H1 (cell line): Measurements from ENCODE around the gene STK40. TPM values are rescaled to one million over a fixed set of nuclear protein-coding genes. Genes with fewer than 3 reads are reported as not detected.

Experiments
- CTCF ChIA-PET: fragments of 300-600 bp; sonication (Branson Sonifier 250); formaldehyde crosslinking; loops from one replicate; lab custom pipeline; 2021; ENCODE audit not compliant: partially characterized antibody; lab: Charles Lee
- POLR2A ChIA-PET: fragments of 300-600 bp; sonication (Branson Sonifier 250); formaldehyde crosslinking; loops from one replicate; lab custom pipeline; 2021; ENCODE audit warnings: inconsistent platforms; ENCODE audit not compliant: partially characterized antibody; lab: Charles Lee
- DNase-seq, 2 experiments: peaks; one replicate each; pipeline versions ENCODE4 v3.0.0 to v3.0.0-alpha.2; 2010 to 2022; ENCODE audit warnings: low spot score in 2 of 2, low read depth in 1 of 2, mixed read lengths in 1 of 2
- FAIRE-seq: peaks from 2 replicates; lab custom pipeline; 2011; peaks lifted over from hg19 to GRCh38; lab: Jason Lieb, UNC
- H2AFZ ChIP-seq: 2 replicates; pipeline ENCODE4 v1.8.1; 2012; ENCODE audit warnings: low read length, inconsistent platforms
- H2AK5ac ChIP-seq: 2 replicates; pipeline ENCODE4 v1.6.1; 2013; ENCODE audit warnings: low read depth, low read length
- H2BK120ac ChIP-seq: replicated peaks from 2 replicates; pipeline ENCODE3; 2013; ENCODE audit warnings: low read depth, low read length, inconsistent platforms
- H2BK12ac ChIP-seq: 2 replicates; pipeline ENCODE4 v1.6.1; 2013; ENCODE audit warnings: low read depth, low read length
- H2BK15ac ChIP-seq: 2 replicates; pipeline ENCODE4 v1.6.1; 2013; ENCODE audit warnings: low read length
- H2BK20ac ChIP-seq: 2 replicates; pipeline ENCODE4 v1.6.1; 2013; ENCODE audit warnings: low read length
- H2BK5ac ChIP-seq: 2 replicates; pipeline ENCODE4 v1.6.1; 2013; ENCODE audit warnings: low read depth, low read length
- H3K14ac ChIP-seq: 2 replicates; pipeline ENCODE4 v1.6.1; 2013; ENCODE audit warnings: inconsistent platforms; ENCODE audit not compliant: insufficient read length
- H3K18ac ChIP-seq: 2 replicates; pipeline ENCODE4 v1.6.1; 2013; ENCODE audit warnings: low read length; ENCODE audit errors: extremely low read depth
- H3K23ac ChIP-seq: 2 replicates; pipeline ENCODE4 v1.6.1; 2013; ENCODE audit warnings: inconsistent platforms; ENCODE audit not compliant: insufficient read length
- H3K23me2 ChIP-seq: 2 replicates; pipeline ENCODE4 v1.6.1; 2013; ENCODE audit warnings: low read depth, low read length
- H3K27ac ChIP-seq: 2 replicates; pipeline ENCODE4 v1.6.1; 2011; ENCODE audit warnings: low read depth, low read length, inconsistent platforms
- H3K27me3 ChIP-seq, 4 experiments: replicated peaks in 1 of 4; 1 replicate in 1 of 4; 2 replicates in 3 of 4; pipeline versions ENCODE4 v1.6.1 to v1.8.1; 2011 to 2013; ENCODE audit warnings: low read length in 3 of 4, mild to moderate bottlenecking in 3 of 4, inconsistent platforms in 2 of 4, mixed read lengths in 2 of 4, moderate library complexity in 1 of 4; ENCODE audit not compliant: control insufficient read depth in 3 of 4, insufficient read depth in 3 of 4; ENCODE audit errors: extremely low read depth in 1 of 4
- H3K36me3 ChIP-seq, 4 experiments: 2 replicates each; pipeline versions ENCODE4 v1.6.1 to v1.8.1; 2011 to 2013; ENCODE audit warnings: mild to moderate bottlenecking in 4 of 4, low read length in 3 of 4, moderate library complexity in 2 of 4, control low read depth in 1 of 4, inconsistent platforms in 1 of 4; ENCODE audit not compliant: insufficient read depth in 4 of 4, control insufficient read depth in 2 of 4
- H3K4ac ChIP-seq: replicated peaks from 2 replicates; pipeline ENCODE3; 2013; ENCODE audit warnings: low read length, low read depth, mixed read lengths, inconsistent platforms; ENCODE audit not compliant: insufficient read length
- H3K4me1 ChIP-seq, 4 experiments: replicated peaks in 1 of 4; 1 replicate in 1 of 4; 2 replicates in 3 of 4; pipeline versions ENCODE4 v1.6.1 to v1.8.1; 2011 to 2013; ENCODE audit warnings: low read length in 3 of 4, inconsistent platforms in 2 of 4, mixed read lengths in 1 of 4; ENCODE audit not compliant: insufficient read depth in 4 of 4, control insufficient read depth in 3 of 4
- H3K4me2 ChIP-seq, 2 experiments: 2 replicates each; pipeline versions ENCODE4 v1.6.1 to v1.8.1; 2011 to 2013; ENCODE audit warnings: low read depth in 2 of 2, low read length in 2 of 2, control low read depth in 1 of 2, inconsistent platforms in 1 of 2, mild to moderate bottlenecking in 1 of 2; ENCODE audit not compliant: insufficient read depth in 1 of 2
- H3K4me3 ChIP-seq, 4 experiments: fragments of 200-600, 300-600 bp in 1 of 4; sonication (generic), shearing (Covaris generic), sonication (Bioruptor Twin) in 1 of 4; 2 replicates each; pipeline versions ENCODE4 v1.5.1 to v1.8.1; 2011 to 2016; ENCODE audit warnings: low read length in 4 of 4, low read depth in 3 of 4, control low read depth in 2 of 4, inconsistent platforms in 2 of 4, mild to moderate bottlenecking in 2 of 4, mixed read lengths in 1 of 4, moderate library complexity in 1 of 4; ENCODE audit not compliant: insufficient read depth in 2 of 4; ENCODE audit errors: extremely low read depth in 1 of 4
- H3K56ac ChIP-seq: replicated peaks from 2 replicates; pipeline ENCODE3; 2013; ENCODE audit warnings: low read depth, mild to moderate bottlenecking, mixed read lengths, low read length, inconsistent platforms; ENCODE audit not compliant: insufficient read length
- H3K79me1 ChIP-seq: 2 replicates; pipeline ENCODE4 v1.6.1; 2013; ENCODE audit warnings: low read depth, low read length, control low read depth
- H3K79me2 ChIP-seq, 2 experiments: 2 replicates each; pipeline versions ENCODE4 v1.6.1 to v1.8.1; 2012 to 2013; ENCODE audit warnings: low read length in 2 of 2, mild to moderate bottlenecking in 2 of 2, inconsistent platforms in 1 of 2; ENCODE audit not compliant: insufficient read depth in 2 of 2, control insufficient read depth in 1 of 2
- H3K9ac ChIP-seq, 4 experiments: replicated peaks in 1 of 4; 1 replicate in 1 of 4; 2 replicates in 3 of 4; pipeline versions ENCODE4 v1.6.1 to v1.8.1; 2011 to 2013; ENCODE audit warnings: low read depth in 3 of 4, low read length in 3 of 4, control low read depth in 2 of 4, mild to moderate bottlenecking in 2 of 4, moderate library complexity in 2 of 4, inconsistent platforms in 1 of 4; ENCODE audit errors: extremely low read depth in 1 of 4
- H3K9me3 ChIP-seq, 2 experiments: 2 replicates each; pipeline versions ENCODE4 v1.6.1 to v1.8.1; 2012 to 2013; ENCODE audit warnings: mild to moderate bottlenecking in 2 of 2, moderate library complexity in 2 of 2, control low read depth in 1 of 2, inconsistent platforms in 1 of 2, low read depth in 1 of 2, low read length in 1 of 2, mixed read lengths in 1 of 2; ENCODE audit not compliant: insufficient read depth in 2 of 2
- H4K20me1 ChIP-seq, 2 experiments: replicated peaks in 1 of 2; 2 replicates each; pipeline versions ENCODE3 to v1.8.1; 2011 to 2013; ENCODE audit warnings: inconsistent platforms in 2 of 2, low read length in 2 of 2, mild to moderate bottlenecking in 1 of 2; ENCODE audit not compliant: insufficient read depth in 2 of 2, control insufficient read depth in 1 of 2
- H4K5ac ChIP-seq: 2 replicates; pipeline ENCODE4 v1.6.1; 2013; ENCODE audit warnings: low read length, low read depth, mixed read lengths, inconsistent platforms; ENCODE audit not compliant: insufficient read length
- H4K8ac ChIP-seq: 2 replicates; pipeline ENCODE4 v1.8.0; 2013; ENCODE audit warnings: mild to moderate bottlenecking, moderate library complexity, low read length, inconsistent platforms; ENCODE audit not compliant: insufficient read depth; ENCODE audit errors: extremely low read depth
- H4K91ac ChIP-seq: replicated peaks from 2 replicates; pipeline ENCODE3; 2013; ENCODE audit warnings: low read length, mixed read lengths, inconsistent platforms; ENCODE audit not compliant: insufficient read length
- CBX8 ChIP-seq: fragments of 300-800, 300-1000 bp; sonication (generic); IDR thresholded peaks from 2 replicates; pipeline ENCODE4 v1.7.1; 2016; ENCODE audit warnings: low read depth, low read length, borderline replicate concordance
- EP300 ChIP-seq, 2 experiments: IDR thresholded peaks; 1 replicate in 1 of 2; 2 replicates in 1 of 2; pipeline ENCODE4 v1.6.1; 2011 to 2012; ENCODE audit warnings: low read depth in 2 of 2, low read length in 2 of 2, mild to moderate bottlenecking in 2 of 2, borderline replicate concordance in 1 of 2, inconsistent platforms in 1 of 2, moderate library complexity in 1 of 2
- WGBS, 2 experiments: shearing (Covaris generic) in 1 of 2; methylation state at CpG; one replicate each; pipeline versions ENCODE4 v1.1.6 to v1.1.7; 2013 to 2015; ENCODE audit warnings: low lambda C conversion rate in 2 of 2, mixed read lengths in 2 of 2, inconsistent platforms in 1 of 2, low coverage in 1 of 2, missing lambda C conversion rate in 1 of 2; ENCODE audit not compliant: insufficient replicate concordance in 2 of 2, insufficient coverage in 1 of 2, insufficient read length in 1 of 2; ENCODE audit errors: extremely low coverage in 1 of 2, missing lambda C conversion rate in 1 of 2; 5-methylcytosine and 5-hydroxymethylcytosine counted together
- polyA plus RNA-seq, 7 experiments: library from polyadenylated mRNA; depleted of rRNA in 3 of 7; stranded (reverse) in 5 of 7; unstranded in 2 of 7; fragments of >200 nt in 5 of 7; fragments of 200-250 nt in 2 of 7; gene quantifications; 1 replicate in 5 of 7; 2 replicates in 1 of 7; 4 replicates in 1 of 7; pipeline versions ENCODE4 v1.2.1 to v1.2.3, GENCODE V29; 2011 to 2013; ENCODE audit warnings: missing spikeins in 2 of 7, mixed read lengths in 2 of 7
- total RNA-seq: library from RNA; stranded (reverse); fragmentation: NEBNext Ultra II Directional; extraction: Animal tissue kit (Norgen Biotek cat#: 25700); gene quantifications from 2 replicates; pipeline ENCODE4 v1.2.1, GENCODE V29; 2021

The STK40 gene
- total and polyA plus RNA-seq, 2 of the 8 experiments (the other 6 are each of a cell fraction or from before 2014, with no cell fraction given): 13.6 to 28.6 TPM

DNA sequence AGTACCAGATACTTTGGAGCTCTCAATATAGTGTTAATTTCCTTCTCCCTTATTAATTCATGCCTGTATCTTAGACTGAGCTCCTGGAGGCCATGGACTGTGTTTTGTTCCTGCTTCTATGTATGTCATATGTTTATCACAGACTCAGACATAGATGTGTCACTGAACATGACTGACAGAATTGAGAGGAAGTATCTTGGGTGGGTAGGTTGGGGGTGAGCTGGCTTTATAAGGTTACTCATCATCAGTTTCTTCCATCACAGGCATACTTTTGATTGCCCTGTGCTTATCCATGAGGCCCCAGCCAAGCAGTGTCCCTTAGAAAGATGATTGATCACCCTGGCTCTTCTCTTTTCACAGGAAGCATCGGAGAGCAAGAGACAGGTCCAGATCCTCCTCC is 85.2 kb downstream of the STK40 start:
- Histone ChIP-seq H3K4ac (no peak overlapping the region), H3K27ac (no peak overlapping the region), H3K18ac (no peak overlapping the region), H2BK12ac (no peak overlapping the region), H3K79me2 (no peaks in the 10 kb centered on the region), H2AFZ (no peak overlapping the region), H3K9ac (no peak overlapping the region), H3K9me3 (no peaks in the 10 kb centered on the region), H4K8ac (no peak overlapping the region), H2BK5ac (no peak overlapping the region), H2AK5ac (no peak overlapping the region), H4K91ac (no peak overlapping the region), H3K23me2 (no peaks in the 10 kb centered on the region; the same call in 1 of the 2 replicates), H3K23ac (no peak overlapping the region), H3K4me3 (no peak overlapping the region), H3K56ac (no peak overlapping the region), H4K20me1 (peaks cover 0 to 8% of the 10 kb centered on the region in 2 experiments), H2BK120ac (no peak overlapping the region), H3K4me2 (no peak overlapping the region), H3K4me1 (no peaks in the 10 kb centered on the region; a peak in 1 of 7 replicates), H3K14ac (no peak overlapping the region), H3K36me3 (peaks cover 27 to 73% (median 56%) of the 10 kb centered on the region in 4 experiments), H3K79me1 (no peaks in the 10 kb centered on the region; the same call in 1 of the 2 replicates), H2BK15ac (no peak overlapping the region), H3K27me3 (no peaks in the 10 kb centered on the region), H2BK20ac (no peak overlapping the region), H4K5ac (no peak overlapping the region)
- DNase-seq: no peak
- FAIRE-seq: no peak
- POLR2A ChIA-PET: interaction anchor here (0.8 kb wide), 2 partner anchors 12 to 92 kb away, joined by 3 read pairs; no protein-coding TSS in a partner anchor
- WGBS, 2 experiments: 92% methylated on average over 1 of the region's 1 CpG; no CpG with 5 or more reads in 1 of the 2 experiments
- CTCF ChIA-PET: interaction anchor here (0.6 to 10.4 kb wide), 29 partner anchors 10 to 205 kb away, joined by 3 to 68 read pairs (median 4); partner anchors contain the start of genes STK40 and TRAPPC3
- TF ChIP-seq EP300 (IDR thresholded peaks at IDR 0.05; ENCODE audit: borderline replicate concordance in 1 of 2, low read depth in 2 of 2, low read length in 2 of 2) (no peak), CBX8 (no peak)
